HepG2 (cell line): ENCODE measurements around the gene OS9. TPM values are rescaled to one million over a fixed set of nuclear protein-coding genes. Genes with fewer than 3 reads are reported as not detected.
A peak's percentile ranks its signal among the peaks of the same experiment; 100 is the strongest.

Experiments
- ATAC-seq: fragments of 200-7000 bp; cut with Tn5 transposase; 3 replicates; pipeline ENCODE4 v1.9.1; 2020; ENCODE audit warnings: mild to moderate bottlenecking, moderate library complexity
- BruUV-seq: library from RNA; stranded (reverse); fragments of 400-500 nt; replicated peaks from 2 replicates; lab custom pipeline; 2021; lab: Mats Ljungman, UMichigan
- CTCF ChIA-PET: fragments of 300-600 bp; formaldehyde crosslinking; extraction: SDS; loops from one replicate; lab custom pipeline; 2021; ENCODE audit warnings: low total read pairs, inconsistent platforms, low intra/inter-chr PET ratio; lab: Yijun Ruan, JAX
- POLR2A ChIA-PET: fragments of 350-600 bp; sonication (Branson Sonifier 250); formaldehyde crosslinking; loops from one replicate; lab custom pipeline; 2020; ENCODE audit warnings: antibody characterized with exemption, inconsistent platforms; lab: Yijun Ruan, JAX
- DNase-seq: peaks from one replicate; pipeline ENCODE4 v3.0.0-alpha.2; 2015; ENCODE audit warnings: low spot score
- FAIRE-seq: peaks from 3 replicates; lab custom pipeline; 2011; peaks lifted over from hg19 to GRCh38; lab: Jason Lieb, UNC
- H2AFZ ChIP-seq: one replicate; pipeline ENCODE4 v1.6.1; 2011; ENCODE audit warnings: low read length, inconsistent platforms
- H3K27ac ChIP-seq: fragments of 300-600 bp; 3 replicates; pipeline ENCODE4 v1.8.0; 2011; ENCODE audit warnings: mixed run types, mild to moderate bottlenecking, mixed read lengths, low read length, inconsistent platforms; ENCODE audit not compliant: insufficient read depth; ENCODE audit errors: extremely low read length
- H3K27me3 ChIP-seq, 2 experiments: fragments of 200-600 bp in 1 of 2; 2 replicates in 1 of 2; 3 replicates in 1 of 2; pipeline versions ENCODE4 v1.6.0 to v1.8.0; 2011; ENCODE audit warnings: low read length in 2 of 2, mild to moderate bottlenecking in 2 of 2, moderate library complexity in 2 of 2, inconsistent platforms in 1 of 2; ENCODE audit not compliant: insufficient read depth in 2 of 2, control insufficient read depth in 1 of 2
- H3K36me3 ChIP-seq, 2 experiments: fragments of 200-600 bp in 1 of 2; replicated peaks in 1 of 2; 2 replicates in 1 of 2; 3 replicates in 1 of 2; pipeline versions ENCODE4 v1.5.1 to v1.8.0; 2011; ENCODE audit warnings: low read length in 2 of 2, inconsistent platforms in 1 of 2; ENCODE audit not compliant: insufficient read depth in 2 of 2, control insufficient read depth in 1 of 2
- H3K4me1 ChIP-seq: 2 replicates; pipeline ENCODE4 v1.5.1; 2012; ENCODE audit warnings: low read length, inconsistent platforms; ENCODE audit not compliant: insufficient read depth
- H3K4me2 ChIP-seq: 2 replicates; pipeline ENCODE4 v1.6.0; 2011; ENCODE audit warnings: low read depth, low read length, inconsistent platforms
- H3K4me3 ChIP-seq, 3 experiments: fragments of 200-600 bp in 1 of 3; sonication (generic), shearing (Covaris generic) in 1 of 3; replicated peaks in 1 of 3; 2 replicates each; pipeline ENCODE4 v1.5.1; 2011 to 2016; ENCODE audit warnings: low read length in 3 of 3, inconsistent platforms in 2 of 3, low read depth in 2 of 3, mild to moderate bottlenecking in 2 of 3, control low read depth in 1 of 3, mixed read lengths in 1 of 3; ENCODE audit not compliant: insufficient read depth in 1 of 3
- H3K79me2 ChIP-seq: one replicate; pipeline ENCODE4 v1.6.1; 2011; ENCODE audit warnings: low read length, inconsistent platforms; ENCODE audit not compliant: insufficient read depth
- H3K9ac ChIP-seq: 2 replicates; pipeline ENCODE4 v1.6.0; 2011; ENCODE audit warnings: mild to moderate bottlenecking, low read depth, low read length, inconsistent platforms; ENCODE audit not compliant: insufficient read depth
- H3K9me3 ChIP-seq: 2 replicates; pipeline ENCODE4 v1.5.1; 2012; ENCODE audit warnings: mild to moderate bottlenecking, low read length
- H4K20me1 ChIP-seq: 2 replicates; pipeline ENCODE4 v1.6.0; 2011; ENCODE audit warnings: inconsistent platforms, mild to moderate bottlenecking, low read length, moderate library complexity; ENCODE audit not compliant: insufficient read depth
- GTF3A ChIP-seq: sonication (generic); formaldehyde crosslinking; conservative IDR thresholded peaks from 2 replicates; pipeline ENCODE4 v1.4.0; 2020; ENCODE audit warnings: mild to moderate bottlenecking, missing genetic modification reagents
- GZF1 ChIP-seq: sonication (generic); formaldehyde crosslinking; IDR thresholded peaks from 2 replicates; pipeline ENCODE4 v1.5.1; 2020; ENCODE audit warnings: mild to moderate bottlenecking, missing genetic modification reagents
- HINFP ChIP-seq: sonication (generic); formaldehyde crosslinking; IDR thresholded peaks from 2 replicates; pipeline ENCODE4 v1.4.0; 2020; ENCODE audit warnings: low read depth, mild to moderate bottlenecking, missing genetic modification reagents
- IRF9 ChIP-seq: sonication (generic); formaldehyde crosslinking; IDR thresholded peaks from 2 replicates; pipeline ENCODE4 v1.8.0; 2022; ENCODE audit warnings: missing genetic modification reagents, mild to moderate bottlenecking, borderline replicate concordance
- JUN ChIP-seq: sonication (generic); formaldehyde crosslinking; IDR thresholded peaks from 2 replicates; pipeline ENCODE4 v1.4.0; 2020; ENCODE audit warnings: mild to moderate bottlenecking, missing genetic modification reagents
- MEIS2 ChIP-seq: sonication (generic); formaldehyde crosslinking; IDR thresholded peaks from 2 replicates; pipeline ENCODE4 v1.9.0; 2021; ENCODE audit warnings: mild to moderate bottlenecking, missing genetic modification reagents
- MTERF4 ChIP-seq: sonication (generic); formaldehyde crosslinking; IDR thresholded peaks from 2 replicates; pipeline ENCODE4 v1.8.0; 2023; ENCODE audit warnings: mild to moderate bottlenecking, missing genetic modification reagents
- TAF1 ChIP-seq: sonication (generic); formaldehyde crosslinking; IDR thresholded peaks from 2 replicates; pipeline ENCODE4 v1.4.0; 2020; ENCODE audit warnings: missing genetic modification reagents
- ZBTB33 ChIP-seq: sonication (generic); formaldehyde crosslinking; IDR thresholded peaks from 2 replicates; pipeline ENCODE4 v1.4.0; 2020; ENCODE audit warnings: missing genetic modification reagents
- ZFP91 ChIP-seq: sonication (generic); formaldehyde crosslinking; IDR thresholded peaks from 2 replicates; pipeline ENCODE4 v1.9.0; 2022; ENCODE audit warnings: missing genetic modification reagents, mild to moderate bottlenecking, borderline replicate concordance
- ZNF17 ChIP-seq: sonication (generic); formaldehyde crosslinking; IDR thresholded peaks from 2 replicates; pipeline ENCODE4 v1.5.0; 2020; ENCODE audit warnings: mild to moderate bottlenecking, missing genetic modification reagents
- ZNF619 ChIP-seq: sonication (generic); formaldehyde crosslinking; IDR thresholded peaks from 2 replicates; pipeline ENCODE4 v1.4.0; 2020; ENCODE audit warnings: mild to moderate bottlenecking, missing genetic modification reagents
- ZNF678 ChIP-seq: sonication (generic); formaldehyde crosslinking; IDR thresholded peaks from 2 replicates; pipeline ENCODE4 v1.4.0; 2020; ENCODE audit warnings: mild to moderate bottlenecking, missing genetic modification reagents
- ZNF703 ChIP-seq: sonication (generic); formaldehyde crosslinking; IDR thresholded peaks from 2 replicates; pipeline ENCODE4 v1.5.1; 2020; ENCODE audit warnings: missing genetic modification reagents, mild to moderate bottlenecking, moderate library complexity, borderline replicate concordance
- ZNF75D ChIP-seq: sonication (generic); formaldehyde crosslinking; IDR thresholded peaks from 2 replicates; pipeline ENCODE4 v1.8.1; 2023; ENCODE audit warnings: missing genetic modification reagents, mild to moderate bottlenecking, borderline replicate concordance
- WGBS: methylation state at CpG from one replicate; pipeline ENCODE4 v1.1.6; 2017; ENCODE audit warnings: low lambda C conversion rate; 5-methylcytosine and 5-hydroxymethylcytosine counted together
- in situ Hi-C: cut with HindIII; loops from 2 replicates; pipeline ENCODE4 v1.10.0; 2017; ENCODE audit warnings: low pct_unique_long_range_greater_than_20kb; ENCODE audit not compliant: extremely low pct_ligation_motif_present
- intact Hi-C: fragments of 100-400 bp; cut with micrococcal nuclease; formaldehyde crosslinking; loops from one replicate; pipeline ENCODE4 v1.10.0; 2022; ENCODE audit not compliant: unreplicated experiment
- polyA plus RNA-seq, 8 experiments: library from polyadenylated mRNA; depleted of rRNA in 3 of 8; stranded (reverse) in 7 of 8; unstranded in 1 of 8; fragments of >200 nt; fragmentation: Illumina TruSeq in 4 of 8; extraction: Trizol in 4 of 8; gene quantifications; 2 replicates each; pipeline versions ENCODE4 v1.2.1 to v1.2.3, GENCODE V29; 2011 to 2016; ENCODE audit warnings: low read depth in 4 of 8, missing spikeins in 1 of 8, mixed read lengths in 1 of 8; ENCODE audit not compliant: insufficient read depth in 1 of 8
- total RNA-seq, 5 experiments: library from RNA; depleted of rRNA; stranded (reverse); fragments of >200 nt; fragmentation: Illumina TruSeq; extraction: Trizol; gene quantifications; 2 replicates each; pipeline ENCODE4 v1.2.3, GENCODE V29; 2016; ENCODE audit warnings: low read depth in 1 of 5

Gene OS9
- total and polyA plus RNA-seq, 2 of the 13 experiments (the other 11 are each of a cell fraction or from before 2014, with no cell fraction given): 156 to 206 TPM

- H4K20me1 ChIP-seq: no peaks in the 10 kb centered on the region
- no peaks in the 10 kb centered on the region for H3K9me3 ChIP-seq
- POLR2A ChIA-PET: interaction anchor here (0.6 to 2.1 kb wide), 10 partner anchors 9 to 121 kb away, joined by 3 to 23 read pairs (median 4); partner anchors contain the start of genes ARHGEF25, CDK4, CTDSP2 and EEF1AKMT3
- H3K4me3 ChIP-seq: peak overlapping the region; percentile 81 to 91 (median 89)
- peak overlapping the region; percentile 52; the same call in 1 of the 2 replicates for H3K9ac ChIP-seq
- WGBS: 0% methylated on average over 12 of the region's 79 CpGs
- intact Hi-C loops (no loop called here), in situ Hi-C loops (no loop called here)
- BruUV-seq: no TSS peak
- ATAC-seq: peak; percentile 93
- H3K27ac ChIP-seq: no peak overlapping the region
- no peaks in the 10 kb centered on the region for H3K36me3 ChIP-seq
- peak; percentile 71 for DNase-seq
- H3K4me1 ChIP-seq: 0 out of 2 replicates have a peak, but pooled peaks cover 4% of the 10 kb centered on the region
- FAIRE-seq: peak; percentile 8
- peak overlapping the region; percentile 77 for H2AFZ ChIP-seq
- H3K4me2 ChIP-seq: peak overlapping the region; percentile 98
- CTCF ChIA-PET: interaction anchor here (1.7 kb wide), 1 partner anchor 9 kb away, joined by 6 read pairs; no protein-coding TSS in a partner anchor
- H3K27me3 ChIP-seq: peaks cover 2 to 18% of the 10 kb centered on the region in 2 experiments; a peak in 3 of 5 replicates
- H3K79me2 ChIP-seq: no peaks in the 10 kb centered on the region
- TF ChIP-seq MTERF4 (0 out of 2 replicates have a peak, but pooled peaks have one; percentile 6), TAF1 (0 out of 2 replicates have a peak, but pooled peaks have one; percentile 13), ZNF703 (CRISPR knock-in tag) (no peak), MEIS2 (peak; percentile 21; the same call in 1 of the 2 replicates), ZNF75D (CRISPR knock-in tag) (no peak), ZFP91 (CRISPR knock-in tag) (peak; percentile 71), ZNF678 (no peak), ZNF17 (CRISPR knock-in tag) (no peak), GTF3A (CRISPR knock-in tag) (0 out of 2 replicates have a peak, but pooled peaks have one; percentile 57), JUN (CRISPR knock-in tag) (no peak), HINFP (CRISPR knock-in tag) (0 out of 2 replicates have a peak, but pooled peaks have one; percentile 34), ZBTB33 (CRISPR knock-in tag) (no peak), GZF1 (CRISPR knock-in tag) (no peak), ZNF619 (CRISPR knock-in tag) (0 out of 2 replicates have a peak, but pooled peaks have one; percentile 71), IRF9 (CRISPR knock-in tag) (peak; percentile 64; the same call in 1 of the 2 replicates)
Measured at GRCh38 chr12:57726151-57726883, 32.4 kb downstream of the OS9 start.
